ENCODE data around the gene SLC22A16. TPM values are rescaled to one million over a fixed set of nuclear protein-coding genes. Genes with fewer than 3 reads are reported as not detected.
A peak's percentile ranks its signal among the peaks of the same experiment; 100 is the strongest.
"Not testable (repeated sequence)": the region's sequence is repeated elsewhere in the genome, so short reads cannot be mapped to it uniquely, and the experiment has no call there.

SLC22A16 gene
- total RNA-seq, 1 experiment from 2014 or later: not detected

GRCh38 chr6:110514818-110515217 lies 38.4 kb upstream of the SLC22A16 start:
- H3F3A ChIP-seq (ENCODE audit: insufficient read depth, low read depth): peaks cover 10% of the 10 kb centered on the region; the same call in 1 of the 2 replicates
- H3K36me3 ChIP-seq (ENCODE audit: low read depth): no peaks in the 10 kb centered on the region
- DNase-seq: no peak
- no peak overlapping the region for H3K27ac ChIP-seq
- no peaks in the 10 kb centered on the region for H3K79me2 ChIP-seq (ENCODE audit: low read depth)
- no peak overlapping the region for H3K4me3 ChIP-seq
- H3K9me3 ChIP-seq (ENCODE audit: insufficient read depth, low read depth): peaks cover 6% of the 10 kb centered on the region
- POLR2A ChIA-PET (ENCODE audit: unreplicated experiment): no interaction called here
- H4K20me1 ChIP-seq (ENCODE audit: insufficient read depth): no peaks in the 10 kb centered on the region
- CTCF ChIA-PET: no interaction called here
- BruUV-seq (replicated peaks): no TSS peak
- no peaks in the 10 kb centered on the region for H3K27me3 ChIP-seq (ENCODE audit: insufficient read depth, low read depth)
- TF ChIP-seq EZH2 (IDR thresholded peaks at IDR 0.05; ENCODE audit: low read depth) (no peak), CTCF (conservative IDR thresholded peaks at IDR 0.05) (no peak)
- intact Hi-C loops (cut with micrococcal nuclease; ENCODE audit: unreplicated experiment): no loop called here
- no peaks in the 10 kb centered on the region for H3K9me2 ChIP-seq (ENCODE audit: insufficient read depth)
- H3K4me2 ChIP-seq: no peak overlapping the region
- no peak overlapping the region for H2AFZ ChIP-seq
- peaks cover 30% of the 10 kb centered on the region for H3K4me1 ChIP-seq (replicated peaks; ENCODE audit: insufficient read depth)

GRCh38 chr6:110512991-110513390 lies 36.6 kb upstream of the SLC22A16 start:
- Histone ChIP-seq H3K27ac (no peak overlapping the region), H3K79me2 (ENCODE audit: low read depth) (no peaks in the 10 kb centered on the region), H4K20me1 (ENCODE audit: insufficient read depth) (no peaks in the 10 kb centered on the region), H3K27me3 (ENCODE audit: insufficient read depth, low read depth) (no peaks in the 10 kb centered on the region), H3K9me3 (ENCODE audit: insufficient read depth, low read depth) (peaks cover 6% of the 10 kb centered on the region), H3K4me1 (replicated peaks; ENCODE audit: insufficient read depth) (peaks cover 42% of the 10 kb centered on the region), H3K4me3 (no peak overlapping the region), H3K36me3 (ENCODE audit: low read depth) (no peaks in the 10 kb centered on the region), H3K4me2 (peak overlapping the region; percentile 11; the same call in 1 of the 2 replicates), H3F3A (ENCODE audit: insufficient read depth, low read depth) (peaks cover 18% of the 10 kb centered on the region), H2AFZ (no peak overlapping the region), H3K9me2 (ENCODE audit: insufficient read depth) (no peaks in the 10 kb centered on the region)
- no TSS peak for BruUV-seq (replicated peaks)
- intact Hi-C loops (cut with micrococcal nuclease; ENCODE audit: unreplicated experiment): no loop called here
- CTCF ChIA-PET: interaction anchor here (0.6 kb wide), 1 partner anchor 426 kb away, joined by 4 read pairs; no protein-coding TSS in a partner anchor
- POLR2A ChIA-PET (ENCODE audit: unreplicated experiment): interaction anchor here (0.7 kb wide), 1 partner anchor 303 kb away, joined by 5 read pairs; no protein-coding TSS in a partner anchor
- peak in 1 of 2 experiments; percentile 79 for DNase-seq
- no peak for TF ChIP-seq CTCF (conservative IDR thresholded peaks at IDR 0.05)
- no peak for TF ChIP-seq EZH2 (IDR thresholded peaks at IDR 0.05; ENCODE audit: low read depth)

- H3F3A ChIP-seq (ENCODE audit: insufficient read depth, low read depth): peaks cover 18% of the 10 kb centered on the region
- CTCF ChIA-PET; intact Hi-C loops (cut with micrococcal nuclease; ENCODE audit: unreplicated experiment); H3K9me3 ChIP-seq (ENCODE audit: insufficient read depth, low read depth); H3K4me3 ChIP-seq; DNase-seq; H3K36me3 ChIP-seq (ENCODE audit: low read depth); H4K20me1 ChIP-seq (ENCODE audit: insufficient read depth); H3K27ac ChIP-seq; H2AFZ ChIP-seq; H3K9me2 ChIP-seq (ENCODE audit: insufficient read depth); H3K27me3 ChIP-seq (ENCODE audit: insufficient read depth, low read depth); BruUV-seq (replicated peaks); H3K79me2 ChIP-seq (ENCODE audit: low read depth): not testable (repeated sequence)
- H3K4me1 ChIP-seq (replicated peaks; ENCODE audit: insufficient read depth): peaks cover 42% of the 10 kb centered on the region
- POLR2A ChIA-PET (ENCODE audit: unreplicated experiment): interaction anchor here (0.7 kb wide), 1 partner anchor 303 kb away, joined by 5 read pairs; no protein-coding TSS in a partner anchor
- H3K4me2 ChIP-seq: peak overlapping the region; percentile 11; the same call in 1 of the 2 replicates
These were observed 36.1 kb upstream of the SLC22A16 start for GRCh38 chr6:110512549-110512948.

- Histone ChIP-seq H3K27ac (no peak overlapping the region), H3K4me3 (no peak overlapping the region), H3K79me2 (ENCODE audit: low read depth) (no peaks in the 10 kb centered on the region), H3K4me2 (no peak overlapping the region), H2AFZ (no peak overlapping the region), H3K4me1 (replicated peaks; ENCODE audit: insufficient read depth) (peaks cover 42% of the 10 kb centered on the region), H3K36me3 (ENCODE audit: low read depth) (no peaks in the 10 kb centered on the region), H3K27me3 (ENCODE audit: insufficient read depth, low read depth) (no peaks in the 10 kb centered on the region), H3K9me2 (ENCODE audit: insufficient read depth) (no peaks in the 10 kb centered on the region), H4K20me1 (ENCODE audit: insufficient read depth) (no peaks in the 10 kb centered on the region), H3K9me3 (ENCODE audit: insufficient read depth, low read depth) (peaks cover 6% of the 10 kb centered on the region), H3F3A (ENCODE audit: insufficient read depth, low read depth) (peaks cover 18% of the 10 kb centered on the region)
- POLR2A ChIA-PET (ENCODE audit: unreplicated experiment): no interaction called here
- TF ChIP-seq EZH2 (IDR thresholded peaks at IDR 0.05; ENCODE audit: low read depth) (no peak), CTCF (conservative IDR thresholded peaks at IDR 0.05) (no peak)
- DNase-seq: peak in 1 of 2 experiments; percentile 55
- CTCF ChIA-PET: no interaction called here
- intact Hi-C loops (cut with micrococcal nuclease; ENCODE audit: unreplicated experiment): no loop called here
- BruUV-seq (replicated peaks): no TSS peak
These were observed 35.0 kb upstream of the SLC22A16 start for GRCh38 chr6:110511401-110511800.

All from PC-9 (cell line).